SK-N-SH (cell line): ENCODE results near the gene SIX5. TPM values are rescaled to one million over a fixed set of nuclear protein-coding genes. Genes with fewer than 3 reads are reported as not detected.

Source experiments
- CTCF ChIA-PET: fragments of 300-600, 350-600 bp; formaldehyde crosslinking; extraction: SDS; loops from one replicate; lab custom pipeline; 2021; lab: Yijun Ruan, JAX
- POLR2A ChIA-PET: fragments of 350-600 bp; sonication (Branson Sonifier 250); formaldehyde crosslinking; extraction: SDS; loops from one replicate; lab custom pipeline; 2020; ENCODE audit warnings: antibody characterized with exemption, inconsistent platforms; lab: Yijun Ruan, JAX
- DNase-seq: peaks from one replicate; pipeline ENCODE4 v3.0.0; 2012
- H2AFZ ChIP-seq: fragments of 200-600 bp; sonication (generic); 2 replicates; pipeline ENCODE4 v1.8.1; 2016; ENCODE audit warnings: antibody characterized with exemption, mild to moderate bottlenecking, low read depth
- H3F3A ChIP-seq: fragments of 200-600 bp; sonication (generic); replicated peaks from 2 replicates; pipeline ENCODE3; 2016; ENCODE audit warnings: antibody characterized with exemption, mild to moderate bottlenecking; ENCODE audit not compliant: insufficient read depth
- H3K27ac ChIP-seq, 2 experiments: fragments of 200-500 bp in 1 of 2; fragments of 200-600 bp in 1 of 2; sonication (Bioruptor generic) in 1 of 2; sonication (generic), shearing (Covaris generic) in 1 of 2; 2 replicates each; pipeline versions ENCODE4 v1.5.1 to v1.6.1; 2014 to 2016; ENCODE audit warnings: low read depth in 2 of 2, inconsistent platforms in 1 of 2, low read length in 1 of 2, mild to moderate bottlenecking in 1 of 2, mixed read lengths in 1 of 2
- H3K27me3 ChIP-seq: fragments of 200-600 bp; sonication (generic), shearing (Covaris generic); 2 replicates; pipeline ENCODE4 v1.6.1; 2016; ENCODE audit warnings: mixed run types; ENCODE audit not compliant: insufficient read depth
- H3K36me3 ChIP-seq, 2 experiments: fragments of 200-500 bp in 1 of 2; fragments of 200-600 bp in 1 of 2; sonication (Bioruptor generic) in 1 of 2; sonication (generic) in 1 of 2; replicated peaks in 1 of 2; 2 replicates each; pipeline versions ENCODE3 to v1.5.1; 2014 to 2016; ENCODE audit warnings: low read length in 1 of 2, mild to moderate bottlenecking in 1 of 2; ENCODE audit not compliant: insufficient read depth in 2 of 2, control insufficient read depth in 1 of 2
- H3K4me1 ChIP-seq, 2 experiments: fragments of 200-500 bp in 1 of 2; fragments of 200-600 bp in 1 of 2; sonication (Bioruptor generic) in 1 of 2; sonication (generic), shearing (Covaris generic) in 1 of 2; 2 replicates each; pipeline versions ENCODE4 v1.5.1 to v1.6.1; 2014 to 2016; ENCODE audit warnings: low read depth in 1 of 2, low read length in 1 of 2, mixed run types in 1 of 2; ENCODE audit not compliant: insufficient read depth in 2 of 2, control insufficient read depth in 1 of 2
- H3K4me2 ChIP-seq: fragments of 200-600 bp; sonication (generic), shearing (Covaris generic); 2 replicates; pipeline ENCODE4 v1.6.1; 2017; ENCODE audit warnings: mixed run types
- H3K4me3 ChIP-seq, 2 experiments: fragments of 200-500 bp in 1 of 2; fragments of 200-600 bp in 1 of 2; sonication (Bioruptor generic) in 1 of 2; sonication (generic), shearing (Covaris generic) in 1 of 2; 2 replicates each; pipeline versions ENCODE4 v1.5.1 to v1.8.1; 2014 to 2016; ENCODE audit warnings: low read depth in 2 of 2, inconsistent platforms in 1 of 2, low read length in 1 of 2, mild to moderate bottlenecking in 1 of 2, mixed read lengths in 1 of 2, moderate library complexity in 1 of 2
- H3K79me2 ChIP-seq: fragments of 200-600 bp; sonication (generic); 2 replicates; pipeline ENCODE4 v1.8.1; 2017; ENCODE audit warnings: mild to moderate bottlenecking; ENCODE audit not compliant: insufficient read depth
- H3K9ac ChIP-seq: fragments of 200-600 bp; sonication (generic); 2 replicates; pipeline ENCODE4 v1.6.1; 2017; ENCODE audit warnings: mixed run types
- H3K9me2 ChIP-seq: fragments of 200-600 bp; sonication (generic); 2 replicates; pipeline ENCODE4 v1.6.1; 2017; ENCODE audit warnings: mixed run types
- H3K9me3 ChIP-seq: fragments of 200-600 bp; sonication (generic); 2 replicates; pipeline ENCODE4 v1.6.1; 2017; ENCODE audit warnings: mixed run types, mild to moderate bottlenecking, moderate library complexity
- H4K20me1 ChIP-seq: fragments of 200-600 bp; sonication (generic); 2 replicates; pipeline ENCODE4 v1.6.1; 2017; ENCODE audit warnings: mild to moderate bottlenecking, mixed run types; ENCODE audit not compliant: insufficient read depth
- FOSL2 ChIP-seq: IDR thresholded peaks from 2 replicates; pipeline ENCODE4 v1.4.0; 2012; ENCODE audit warnings: low read depth, mild to moderate bottlenecking, moderate library complexity, borderline replicate concordance
- FOXM1 ChIP-seq: IDR thresholded peaks from 2 replicates; pipeline ENCODE4 v1.4.0; 2012; ENCODE audit warnings: low read depth, mild to moderate bottlenecking
- POLR2AphosphoS5 ChIP-seq: IDR thresholded peaks from 2 replicates; pipeline ENCODE4 v1.6.1; 2012; ENCODE audit warnings: low read depth, low read length
- RAD21 ChIP-seq: IDR thresholded peaks from 2 replicates; pipeline ENCODE4 v1.6.1; 2012; ENCODE audit warnings: mild to moderate bottlenecking, low read length
- RXRA ChIP-seq: IDR thresholded peaks from 2 replicates; pipeline ENCODE4 v1.4.0; 2012; ENCODE audit warnings: low read depth, mild to moderate bottlenecking, borderline replicate concordance
- SIN3A ChIP-seq: IDR thresholded peaks from 2 replicates; pipeline ENCODE4 v1.6.1; 2012; ENCODE audit warnings: low read depth, mild to moderate bottlenecking, low read length, moderate library complexity, borderline replicate concordance
- TAF1 ChIP-seq: IDR thresholded peaks from 2 replicates; pipeline ENCODE4 v1.6.1; 2012; ENCODE audit warnings: low read depth, mild to moderate bottlenecking, low read length, moderate library complexity, borderline replicate concordance
- TCF12 ChIP-seq: IDR thresholded peaks from 2 replicates; pipeline ENCODE4 v1.4.0; 2012
- YY1 ChIP-seq: IDR thresholded peaks from 2 replicates; pipeline ENCODE4 v1.4.0; 2012; ENCODE audit warnings: low read depth, mild to moderate bottlenecking
- WGBS: methylation state at CpG from one replicate; pipeline ENCODE4 v1.1.6; 2017; ENCODE audit warnings: low lambda C conversion rate; 5-methylcytosine and 5-hydroxymethylcytosine counted together
- polyA plus RNA-seq, 3 experiments: library from polyadenylated mRNA; depleted of rRNA; stranded (reverse); fragments of >200 nt; gene quantifications; 2 replicates each; pipeline ENCODE4 v1.2.3, GENCODE V29; 2012
- TF ChIP-seq, protein P1 (sequence below): IDR thresholded peaks from 2 replicates; pipeline ENCODE4 v1.4.0; 2012; ENCODE audit warnings: low read depth, borderline replicate concordance
- TF ChIP-seq, protein P2 (sequence below): fragments of 200-600 bp; sonication (generic); IDR thresholded peaks from 2 replicates; pipeline ENCODE4 v1.6.1; 2017; ENCODE audit warnings: antibody characterized with exemption, mild to moderate bottlenecking, moderate library complexity
- TF ChIP-seq, protein P3 (sequence below): fragments of 150-350 bp; IDR thresholded peaks from 2 replicates; pipeline ENCODE4 v1.6.1; 2017; ENCODE audit warnings: antibody characterized with exemption, low read length, low read depth, borderline replicate concordance

Gene SIX5
- polyA plus RNA-seq, 1 of the 3 experiments (the other 2 are of a cell fraction) = 8.4 TPM

DNA sequence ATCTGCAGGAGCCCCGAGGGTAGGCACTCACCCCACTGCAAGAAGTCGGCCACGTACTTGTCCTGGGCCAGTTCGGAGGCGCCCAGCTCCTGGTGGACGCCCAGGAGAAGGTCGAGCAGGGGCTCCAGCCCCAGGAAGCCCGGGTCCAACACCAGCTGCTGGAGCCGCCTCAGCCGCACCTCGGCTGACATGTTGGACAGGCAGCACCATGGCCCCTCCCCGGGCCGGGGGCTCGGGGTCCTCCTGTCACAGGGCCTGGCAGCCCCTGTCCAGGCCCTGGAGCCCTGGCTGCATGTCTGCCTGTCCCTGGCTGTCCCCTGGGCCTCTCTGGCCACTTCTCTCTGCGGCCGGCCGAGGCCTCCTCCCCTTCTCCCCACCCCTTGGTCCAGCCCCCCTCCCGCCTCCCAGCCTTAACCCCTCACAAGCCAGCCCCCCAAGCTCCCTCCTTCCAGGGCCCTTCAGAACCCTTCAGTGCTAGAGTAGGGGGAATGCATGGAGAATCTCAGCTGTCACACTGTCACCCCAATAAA lies 13.2 kb upstream of the SIX5 start, which contains the start of gene DMPK:
DMPK (minus strand) TSS at position 329 of the 530 bp plus-strand sequence; CDS start at position 191, 138 bp downstream.
- POLR2A ChIA-PET = interaction anchor here (0.6 to 2.7 kb wide), 4 partner anchors 12 to 65 kb away, joined by 3 to 7 read pairs (median 4); no protein-coding TSS in a partner anchor
- peak; percentile 78 for DNase-seq
- H3K4me1 ChIP-seq = peaks cover 22 to 30% of the 10 kb centered on the region in 2 experiments; a peak in 3 of 4 replicates

DNA sequence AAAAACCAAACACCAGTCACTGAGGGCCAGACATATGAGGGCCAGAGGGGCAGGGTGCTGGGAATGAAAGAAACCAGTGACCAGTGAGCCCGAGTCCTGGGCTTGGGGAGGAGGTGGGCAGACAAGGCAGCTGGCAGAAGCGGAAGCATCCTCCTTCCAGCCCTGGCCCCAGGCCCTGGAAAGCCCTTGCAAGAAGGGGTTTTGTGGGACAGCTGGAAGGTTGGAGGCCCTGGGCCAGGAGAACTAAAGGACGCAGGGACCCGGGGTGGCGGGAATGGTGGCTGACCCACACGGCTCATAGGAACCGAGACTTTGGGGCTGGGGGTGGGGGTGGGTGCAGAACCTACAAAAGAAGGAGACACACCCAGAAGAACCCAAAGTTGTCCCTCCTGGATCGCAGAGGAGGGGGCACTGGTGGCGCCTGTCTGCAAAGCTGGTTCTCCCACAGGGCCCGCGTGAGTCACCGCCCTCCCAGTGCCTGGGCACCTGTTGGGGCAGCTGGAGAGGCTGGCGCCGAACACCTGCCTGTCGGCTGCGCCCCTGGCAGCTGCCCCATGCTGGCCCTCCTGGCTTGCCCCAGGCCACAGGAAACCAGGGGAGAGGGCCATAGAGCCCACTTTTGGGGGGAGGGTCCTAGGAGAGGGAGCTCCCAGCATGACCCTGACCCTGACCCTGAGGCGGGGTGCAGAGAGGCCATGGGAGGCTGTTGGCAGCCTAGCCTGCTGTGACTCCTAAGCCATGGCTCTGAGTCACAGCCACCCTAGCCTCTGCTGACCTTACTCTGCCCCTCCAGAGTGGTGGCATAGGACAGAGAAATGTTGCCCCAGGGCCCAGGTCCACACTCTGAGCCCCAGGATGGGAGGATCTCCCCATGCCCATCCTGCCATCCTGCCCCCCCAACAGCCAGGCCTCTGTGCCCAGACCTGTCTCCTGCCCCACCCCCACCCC lies 12.4 kb upstream of the SIX5 start:
- ChIA-PET CTCF (interaction anchor here (0.8 to 5.1 kb wide), 7 partner anchors 8 to 614 kb away, joined by 3 to 27 read pairs (median 7); partner anchors contain the start of gene SIX5), POLR2A (interaction anchor here (0.9 to 2.7 kb wide), 3 partner anchors 11 to 64 kb away, joined by 3 to 7 read pairs (median 4); no protein-coding TSS in a partner anchor)
- peaks cover 22 to 30% of the 10 kb centered on the region in 2 experiments; a peak in 3 of 4 replicates for H3K4me1 ChIP-seq
- no peaks in the 10 kb centered on the region for H3K9me3 ChIP-seq
- peaks cover 20% of the 10 kb centered on the region for H3F3A ChIP-seq
- no peak for DNase-seq
- WGBS = 79% methylated on average over 8 of the region's 17 CpGs
- peaks cover 15 to 51% of the 10 kb centered on the region in 2 experiments for H3K36me3 ChIP-seq
- TF ChIP-seq RXRA = peak; percentile 58
- 0 out of 2 replicates have a peak, but pooled peaks have one; percentile 4 for TF ChIP-seq FOSL2
- TF ChIP-seq, protein P1, sequence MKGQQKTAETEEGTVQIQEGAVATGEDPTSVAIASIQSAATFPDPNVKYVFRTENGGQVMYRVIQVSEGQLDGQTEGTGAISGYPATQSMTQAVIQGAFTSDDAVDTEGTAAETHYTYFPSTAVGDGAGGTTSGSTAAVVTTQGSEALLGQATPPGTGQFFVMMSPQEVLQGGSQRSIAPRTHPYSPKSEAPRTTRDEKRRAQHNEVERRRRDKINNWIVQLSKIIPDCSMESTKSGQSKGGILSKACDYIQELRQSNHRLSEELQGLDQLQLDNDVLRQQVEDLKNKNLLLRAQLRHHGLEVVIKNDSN = no peak
- TF ChIP-seq TCF12 = peak; percentile 34; the same call in 1 of the 2 replicates
- TF ChIP-seq, protein P2, sequence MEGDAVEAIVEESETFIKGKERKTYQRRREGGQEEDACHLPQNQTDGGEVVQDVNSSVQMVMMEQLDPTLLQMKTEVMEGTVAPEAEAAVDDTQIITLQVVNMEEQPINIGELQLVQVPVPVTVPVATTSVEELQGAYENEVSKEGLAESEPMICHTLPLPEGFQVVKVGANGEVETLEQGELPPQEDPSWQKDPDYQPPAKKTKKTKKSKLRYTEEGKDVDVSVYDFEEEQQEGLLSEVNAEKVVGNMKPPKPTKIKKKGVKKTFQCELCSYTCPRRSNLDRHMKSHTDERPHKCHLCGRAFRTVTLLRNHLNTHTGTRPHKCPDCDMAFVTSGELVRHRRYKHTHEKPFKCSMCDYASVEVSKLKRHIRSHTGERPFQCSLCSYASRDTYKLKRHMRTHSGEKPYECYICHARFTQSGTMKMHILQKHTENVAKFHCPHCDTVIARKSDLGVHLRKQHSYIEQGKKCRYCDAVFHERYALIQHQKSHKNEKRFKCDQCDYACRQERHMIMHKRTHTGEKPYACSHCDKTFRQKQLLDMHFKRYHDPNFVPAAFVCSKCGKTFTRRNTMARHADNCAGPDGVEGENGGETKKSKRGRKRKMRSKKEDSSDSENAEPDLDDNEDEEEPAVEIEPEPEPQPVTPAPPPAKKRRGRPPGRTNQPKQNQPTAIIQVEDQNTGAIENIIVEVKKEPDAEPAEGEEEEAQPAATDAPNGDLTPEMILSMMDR = no peak
- TF ChIP-seq RAD21 = no peak
- TF ChIP-seq, protein P3, sequence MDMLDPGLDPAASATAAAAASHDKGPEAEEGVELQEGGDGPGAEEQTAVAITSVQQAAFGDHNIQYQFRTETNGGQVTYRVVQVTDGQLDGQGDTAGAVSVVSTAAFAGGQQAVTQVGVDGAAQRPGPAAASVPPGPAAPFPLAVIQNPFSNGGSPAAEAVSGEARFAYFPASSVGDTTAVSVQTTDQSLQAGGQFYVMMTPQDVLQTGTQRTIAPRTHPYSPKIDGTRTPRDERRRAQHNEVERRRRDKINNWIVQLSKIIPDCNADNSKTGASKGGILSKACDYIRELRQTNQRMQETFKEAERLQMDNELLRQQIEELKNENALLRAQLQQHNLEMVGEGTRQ = no peak
- TF ChIP-seq FOXM1 = no peak
- TF ChIP-seq SIN3A = no peak
- TF ChIP-seq YY1 = no peak
- H3K27me3 ChIP-seq = no peaks in the 10 kb centered on the region
- 0 out of 2 replicates have a peak, but pooled peaks cover 8% of the 10 kb centered on the region for H4K20me1 ChIP-seq
- peak overlapping the region; percentile 47 to 54 for H3K4me3 ChIP-seq
- no peak overlapping the region for H2AFZ ChIP-seq
- H3K4me2 ChIP-seq = peak overlapping the region; percentile 90
- H3K9me2 ChIP-seq = no peaks in the 10 kb centered on the region
- H3K79me2 ChIP-seq = peaks cover 47% of the 10 kb centered on the region
- peak overlapping the region; percentile 86 to 99 for H3K27ac ChIP-seq
- H3K9ac ChIP-seq = peak overlapping the region; percentile 72; the same call in 1 of the 2 replicates

More for the DNA sequence above, 13.2 kb upstream of the SIX5 start, which contains the start of gene DMPK:
- Histone ChIP-seq H3K27ac (peak within 1 kb of the TSS; percentile 86 to 99), H3K79me2 (peaks cover 53% of the 10 kb centered on the region), H3K4me2 (peak within 1 kb of the TSS; percentile 90), H4K20me1 (0 out of 2 replicates have a peak, but pooled peaks cover 8% of the 10 kb centered on the region), H3F3A (peaks cover 14% of the 10 kb centered on the region), H3K9me2 (no peaks in the 10 kb centered on the region), H3K9ac (peak within 1 kb of the TSS; percentile 72), H3K27me3 (no peaks in the 10 kb centered on the region), H3K4me3 (peak within 1 kb of the TSS; percentile 47 to 54), H2AFZ (no peak within 1 kb of the TSS), H3K9me3 (no peaks in the 10 kb centered on the region), H3K36me3 (peaks cover 15 to 52% of the 10 kb centered on the region in 2 experiments)
- 0 out of 2 replicates have a peak, but pooled peaks have one; percentile 12 for TF ChIP-seq TAF1
- peak; percentile 46; the same call in 1 of the 2 replicates for TF ChIP-seq POLR2AphosphoS5
- TF ChIP-seq FOXM1 = no peak
- CTCF ChIA-PET = interaction anchor here (0.7 to 5.1 kb wide), 8 partner anchors 9 to 614 kb away, joined by 3 to 27 read pairs (median 6); partner anchors contain the start of genes FBXO46, QPCTL and SIX5
- WGBS = 29% methylated on average over 7 of the region's 18 CpGs
